OCI-LY7 (cell line): Measurements from ENCODE around the gene NDEL1.

ENCODE experiments used
- CTCF ChIP-seq: fragments of 200-600 bp; sonication (generic); conservative IDR thresholded peaks from 2 replicates; pipeline ENCODE4 v1.5.1; 2014; ENCODE audit warnings: mild to moderate bottlenecking, antibody characterized with exemption, low read length, moderate library complexity, mixed read lengths
- EZH2phosphoT487 ChIP-seq: fragments of 200-600 bp; sonication (generic); IDR thresholded peaks from 2 replicates; pipeline ENCODE4 v1.6.1; 2018; ENCODE audit warnings: low read depth, borderline replicate concordance, mild to moderate bottlenecking, mixed run types, antibody characterized with exemption, low read length, moderate library complexity, mixed read lengths

GRCh38 chr17:8468127-8468526 lies 32.4 kb downstream of the NDEL1 start:
- TF ChIP-seq CTCF (no peak), EZH2phosphoT487 (no peak)
